GM13977 (cell line): Measurements from ENCODE around the gene MRPL44.

Experiments
- DNase-seq: peaks from one replicate; pipeline ENCODE4 v3.0.0; 2012; ENCODE audit warnings: low spot score
- CTCF ChIP-seq: IDR thresholded peaks from 2 replicates; pipeline ENCODE4 v1.5.1; 2012; ENCODE audit warnings: mild to moderate bottlenecking, control low read depth; ENCODE audit not compliant: insufficient read depth; ENCODE audit errors: extremely low read depth, missing control alignments
- in situ Hi-C: fragments of 300-500 bp; cut with MboI; formaldehyde crosslinking; loops from one replicate; pipeline ENCODE4 v1.12.0; 2022; ENCODE audit warnings: low sequenced_read_pairs, low pct_unique_long_range_greater_than_20kb, mixed read lengths, inconsistent platforms; ENCODE audit not compliant: unreplicated experiment

Gene MRPL44

GRCh38 chr2:223928113-223929006 is 28.9 kb upstream of the MRPL44 start:
- in situ Hi-C loops = no loop called here
- no peak for TF ChIP-seq CTCF
- DNase-seq = no peak

GRCh38 chr2:223929571-223930102 is 27.6 kb upstream of the MRPL44 start:
- no peak for DNase-seq

GRCh38 chr2:223930103-223930976 is 26.9 kb upstream of the MRPL44 start:
- no peak for TF ChIP-seq CTCF
- DNase-seq = no peak
- in situ Hi-C loops = no loop called here

More at GRCh38 chr2:223929571-223930102, 27.6 kb upstream of the MRPL44 start:
- in situ Hi-C loops = no loop called here
- TF ChIP-seq CTCF = no peak

GRCh38 chr2:223932816-223933800 is 24.2 kb upstream of the MRPL44 start:
- in situ Hi-C loops = no loop called here
- TF ChIP-seq CTCF = no peak
- no peak for DNase-seq

GRCh38 chr2:223934870-223935269 is 22.4 kb upstream of the MRPL44 start:
- no peak for TF ChIP-seq CTCF
- no peak for DNase-seq
- in situ Hi-C loops = no loop called here
